SJSA1 (cell line): ENCODE results near the gene OSBPL10. TPM values are rescaled to one million over a fixed set of nuclear protein-coding genes. Genes with fewer than 3 reads are reported as not detected.

Source experiments
- DNase-seq, 2 experiments: peaks; one replicate each; pipeline ENCODE4 v3.0.0-alpha.2; 2015 to 2020; ENCODE audit warnings: low spot score in 2 of 2, low read depth in 1 of 2
- H3K27ac ChIP-seq: fragments of 250-450 bp; sonication (Bioruptor Pico); 2 replicates; pipeline ENCODE4 v1.5.1; 2020; ENCODE audit warnings: mild to moderate bottlenecking, moderate library complexity
- H3K27me3 ChIP-seq: fragments of 250-450 bp; sonication (Bioruptor Pico); replicated peaks from 2 replicates; pipeline ENCODE4 v1.5.1; 2020; ENCODE audit warnings: mild to moderate bottlenecking, moderate library complexity
- H3K36me3 ChIP-seq: fragments of 250-450 bp; sonication (Bioruptor Pico); 2 replicates; pipeline ENCODE4 v1.5.1; 2020; ENCODE audit warnings: mild to moderate bottlenecking
- H3K4me1 ChIP-seq: fragments of 250-450 bp; sonication (Bioruptor Pico); replicated peaks from 2 replicates; pipeline ENCODE4 v1.6.1; 2021; ENCODE audit warnings: mild to moderate bottlenecking
- H3K4me3 ChIP-seq: fragments of 250-450 bp; sonication (Bioruptor Pico); 2 replicates; pipeline ENCODE4 v1.5.1; 2020; ENCODE audit warnings: mild to moderate bottlenecking
- H3K9me3 ChIP-seq: fragments of 250-450 bp; sonication (Bioruptor Pico); replicated peaks from 2 replicates; pipeline ENCODE4 v1.5.1; 2020; ENCODE audit warnings: mild to moderate bottlenecking
- total RNA-seq: library from RNA; depleted of rRNA; stranded (reverse); fragments of >200 nt; shearing (Covaris generic); gene quantifications from 2 replicates; pipeline ENCODE4 v1.2.3, GENCODE V29; 2014

Gene OSBPL10
- total RNA-seq, 1 experiment from 2014 or later: 6.9 TPM

DNA sequence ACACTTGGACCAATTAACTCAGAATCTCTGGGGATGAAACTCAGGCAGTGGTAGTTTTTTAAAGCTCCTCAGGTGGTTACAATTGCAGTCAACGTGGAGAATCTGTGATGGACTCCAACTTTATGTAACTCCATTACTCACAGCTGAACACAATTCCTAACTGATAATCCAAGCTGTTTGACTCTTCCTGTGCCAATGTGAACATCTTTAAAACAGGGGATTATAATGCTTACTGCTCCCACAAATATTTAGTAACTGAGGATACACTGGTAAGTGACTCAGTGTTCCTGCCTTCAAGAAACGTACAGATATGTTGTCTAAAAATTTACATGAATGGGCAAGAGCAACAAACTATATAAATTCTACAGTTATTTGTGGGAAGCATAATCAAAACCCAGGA is 85.6 kb downstream of the OSBPL10 start:
- no peak for DNase-seq

DNA sequence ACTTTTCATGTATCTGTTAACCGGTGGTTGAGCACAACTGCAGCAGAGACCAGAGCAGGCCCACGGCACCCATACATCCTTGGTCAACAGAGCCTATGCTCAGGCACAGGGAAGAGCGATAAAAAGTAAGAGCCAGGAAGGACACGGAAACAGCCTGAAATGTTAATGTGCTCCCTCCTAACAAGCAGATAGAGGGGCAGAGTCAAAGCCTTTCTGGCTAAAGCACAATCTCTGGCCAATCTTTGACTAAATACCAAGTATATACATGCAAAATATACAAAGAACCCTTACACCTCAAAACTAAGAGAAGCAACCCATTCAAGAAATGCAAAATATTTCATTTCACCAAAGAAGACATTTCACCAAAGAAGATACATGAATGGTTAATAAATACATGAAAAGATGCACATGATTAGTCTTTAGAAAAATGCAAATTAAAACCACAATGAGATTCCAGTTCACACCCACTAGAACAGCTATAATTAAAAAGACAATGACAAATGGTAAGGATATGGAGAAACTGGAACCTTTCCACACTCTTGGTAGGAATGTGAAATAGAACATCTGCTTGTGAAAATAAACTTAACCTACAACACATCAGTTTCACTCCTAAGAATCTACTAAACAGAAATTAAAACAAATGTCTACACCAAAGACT is 88.0 kb downstream of the OSBPL10 start:
- Histone ChIP-seq H3K4me3 (no peak overlapping the region), H3K27ac (no peak overlapping the region), H3K9me3 (0 out of 2 replicates have a peak, but pooled peaks cover 2% of the 10 kb centered on the region), H3K27me3 (no peaks in the 10 kb centered on the region), H3K4me1 (peaks cover 5% of the 10 kb centered on the region; the same call in 1 of the 2 replicates), H3K36me3 (no peaks in the 10 kb centered on the region)
- no peak for DNase-seq

More for the DNA sequence above, 85.6 kb downstream of the OSBPL10 start:
- Histone ChIP-seq H3K9me3 (no peaks in the 10 kb centered on the region), H3K27ac (no peak overlapping the region), H3K4me1 (no peaks in the 10 kb centered on the region; the same call in 1 of the 2 replicates), H3K4me3 (no peak overlapping the region), H3K36me3 (no peaks in the 10 kb centered on the region), H3K27me3 (no peaks in the 10 kb centered on the region)

- Histone ChIP-seq H3K27ac (no peak overlapping the region), H3K4me3 (no peak overlapping the region), H3K9me3 (0 out of 2 replicates have a peak, but pooled peaks cover 2% of the 10 kb centered on the region), H3K36me3 (no peaks in the 10 kb centered on the region), H3K4me1 (peaks cover 5% of the 10 kb centered on the region; the same call in 1 of the 2 replicates), H3K27me3 (no peaks in the 10 kb centered on the region)
- no peak for DNase-seq
These were observed 88.6 kb downstream of the OSBPL10 start for GRCh38 chr3:31892500-31892899.

GRCh38 chr3:31891876-31892455 is 89.1 kb downstream of the OSBPL10 start:
- DNase-seq: no peak

DNA sequence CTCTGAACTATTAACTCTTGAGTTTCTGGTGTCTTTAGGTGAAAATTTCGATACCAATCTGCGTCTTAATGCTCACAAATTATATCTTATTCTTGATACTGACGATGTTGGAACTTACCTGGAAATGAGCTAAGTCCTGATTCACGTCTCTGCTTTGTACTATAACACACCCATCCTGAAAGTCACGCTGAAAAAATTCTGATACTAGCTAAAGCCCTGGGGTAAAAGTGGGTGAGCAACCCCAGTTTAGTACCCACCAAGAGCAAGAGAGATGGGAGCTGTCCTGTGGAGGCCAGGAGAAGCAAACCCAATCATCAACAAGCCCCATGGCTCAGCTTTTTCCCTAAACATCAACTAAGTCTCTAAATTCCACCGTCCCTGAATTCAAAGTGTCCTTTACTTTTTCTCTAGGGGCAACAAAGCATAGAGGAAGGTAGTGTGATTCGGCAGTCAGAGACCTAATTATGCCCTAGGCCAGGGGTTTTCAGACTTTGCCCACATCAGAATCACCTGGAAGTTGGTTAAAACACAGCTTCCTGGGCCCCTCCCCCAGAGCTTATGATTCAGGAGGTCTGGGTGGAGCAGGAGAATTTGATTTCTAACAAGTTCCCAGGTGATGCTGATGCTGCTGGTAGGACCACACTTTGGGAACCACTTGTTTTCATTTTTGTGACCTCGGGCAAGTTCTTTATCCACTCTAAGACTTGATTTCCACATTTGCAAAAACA is 90.2 kb downstream of the OSBPL10 start:
- H3K36me3 ChIP-seq: no peaks in the 10 kb centered on the region
- no peak overlapping the region for H3K4me3 ChIP-seq
- H3K4me1 ChIP-seq: peaks cover 5% of the 10 kb centered on the region; the same call in 1 of the 2 replicates
- no peak overlapping the region for H3K27ac ChIP-seq
- H3K27me3 ChIP-seq: no peaks in the 10 kb centered on the region
- H3K9me3 ChIP-seq: 0 out of 2 replicates have a peak, but pooled peaks cover 2% of the 10 kb centered on the region
- DNase-seq: no peak

More at GRCh38 chr3:31891876-31892455, 89.1 kb downstream of the OSBPL10 start:
- Histone ChIP-seq H3K4me3 (no peak overlapping the region), H3K9me3 (0 out of 2 replicates have a peak, but pooled peaks cover 2% of the 10 kb centered on the region), H3K27me3 (no peaks in the 10 kb centered on the region), H3K4me1 (peaks cover 5% of the 10 kb centered on the region; the same call in 1 of the 2 replicates), H3K27ac (no peak overlapping the region), H3K36me3 (no peaks in the 10 kb centered on the region)

GRCh38 chr3:31890007-31890406 is 91.1 kb downstream of the OSBPL10 start:
- H3K36me3 ChIP-seq: no peaks in the 10 kb centered on the region
- H3K9me3 ChIP-seq: 0 out of 2 replicates have a peak, but pooled peaks cover 2% of the 10 kb centered on the region
- H3K4me3 ChIP-seq: no peak overlapping the region
- DNase-seq: no peak
- no peaks in the 10 kb centered on the region for H3K27me3 ChIP-seq
- H3K4me1 ChIP-seq: peaks cover 5% of the 10 kb centered on the region; the same call in 1 of the 2 replicates
- H3K27ac ChIP-seq: no peak overlapping the region

- no peaks in the 10 kb centered on the region for H3K36me3 ChIP-seq
- no peaks in the 10 kb centered on the region for H3K27me3 ChIP-seq
- 0 out of 2 replicates have a peak, but pooled peaks cover 2% of the 10 kb centered on the region for H3K9me3 ChIP-seq
- H3K27ac ChIP-seq: no peak overlapping the region
- no peak for DNase-seq
- peaks cover 5% of the 10 kb centered on the region; the same call in 1 of the 2 replicates for H3K4me1 ChIP-seq
- H3K4me3 ChIP-seq: no peak overlapping the region
These were observed 95.8 kb downstream of the OSBPL10 start for GRCh38 chr3:31885235-31885634.

DNA sequence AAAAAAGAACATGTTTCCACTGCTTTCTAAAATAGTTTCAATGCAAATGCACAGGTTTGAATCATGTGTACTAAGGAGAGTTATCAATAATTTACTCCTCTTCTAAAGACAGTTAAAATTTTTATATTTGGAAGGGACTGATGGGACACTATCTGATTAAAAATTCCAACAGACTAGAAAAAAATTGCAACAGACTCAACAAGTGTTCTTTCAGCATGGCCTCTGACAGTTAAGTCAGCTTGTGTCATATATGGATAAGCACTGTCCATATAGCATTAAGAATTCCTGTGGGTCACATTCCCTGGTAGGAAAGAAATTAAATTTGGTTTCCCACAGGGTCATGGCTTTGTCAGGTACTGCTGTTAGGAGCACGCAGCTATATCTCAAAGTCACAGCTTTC is 96.8 kb downstream of the OSBPL10 start:
- no peak for DNase-seq
- Histone ChIP-seq H3K9me3 (0 out of 2 replicates have a peak, but pooled peaks cover 2% of the 10 kb centered on the region), H3K27ac (no peak overlapping the region), H3K4me1 (peaks cover 5% of the 10 kb centered on the region; the same call in 1 of the 2 replicates), H3K36me3 (no peaks in the 10 kb centered on the region), H3K4me3 (no peak overlapping the region), H3K27me3 (no peaks in the 10 kb centered on the region)

DNA sequence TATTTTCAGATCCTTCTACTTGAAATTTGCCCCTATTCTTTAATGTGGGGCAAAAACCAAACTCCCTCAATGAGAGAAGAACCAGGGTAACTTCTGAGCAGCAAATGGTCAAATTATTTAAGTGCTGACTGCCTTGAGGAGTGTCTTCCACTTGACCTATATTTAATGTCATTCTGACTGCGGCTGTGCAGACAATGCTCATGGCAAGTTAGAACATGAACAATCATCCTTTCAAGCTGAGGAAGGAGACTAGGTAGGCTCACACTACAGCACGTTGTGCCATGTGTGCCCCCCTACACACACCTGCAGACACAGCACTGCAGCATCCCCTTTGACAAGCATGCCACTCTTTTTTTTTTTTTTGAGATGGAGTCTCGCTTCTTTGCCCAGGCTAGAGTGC is 98.2 kb downstream of the OSBPL10 start:
- H3K27ac ChIP-seq: no peak overlapping the region
- no peaks in the 10 kb centered on the region for H3K4me1 ChIP-seq
- H3K4me3 ChIP-seq: no peak overlapping the region
- no peaks in the 10 kb centered on the region for H3K9me3 ChIP-seq
- no peaks in the 10 kb centered on the region for H3K36me3 ChIP-seq
- H3K27me3 ChIP-seq: no peaks in the 10 kb centered on the region
- no peak for DNase-seq

GRCh38 chr3:31882431-31882830 is 98.6 kb downstream of the OSBPL10 start:
- no peaks in the 10 kb centered on the region for H3K27me3 ChIP-seq
- no peaks in the 10 kb centered on the region for H3K36me3 ChIP-seq
- no peak overlapping the region for H3K27ac ChIP-seq
- no peaks in the 10 kb centered on the region for H3K4me1 ChIP-seq
- no peak overlapping the region for H3K4me3 ChIP-seq
- no peaks in the 10 kb centered on the region for H3K9me3 ChIP-seq
- DNase-seq: no peak

DNA sequence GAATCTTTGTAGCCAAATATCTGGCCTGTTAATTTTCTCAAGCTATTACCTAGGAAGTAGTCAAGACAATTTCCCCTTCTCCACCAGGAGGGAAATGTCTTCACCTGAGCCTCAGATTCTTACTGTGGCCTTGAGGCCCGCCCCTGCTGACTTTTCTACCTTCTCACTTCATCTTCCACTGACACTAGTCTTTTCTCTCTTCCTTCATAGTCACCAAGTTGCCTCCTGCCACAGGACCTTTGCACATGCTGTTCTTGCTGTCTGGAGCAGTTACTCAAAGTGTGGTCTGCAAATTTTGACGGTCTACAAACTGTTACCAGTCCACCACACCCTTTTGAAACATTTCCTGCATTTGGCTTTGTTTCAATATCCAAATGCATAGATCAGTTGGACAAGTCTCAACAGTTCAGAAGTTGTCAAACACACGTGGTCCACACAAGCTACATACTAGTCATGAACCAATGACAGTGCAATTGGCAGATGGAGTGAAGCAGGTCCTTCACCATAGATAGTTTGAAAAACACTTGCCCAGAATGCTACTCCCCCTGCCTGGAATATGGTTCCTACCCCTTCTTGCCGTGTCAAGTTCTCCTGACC is 100.5 kb downstream of the OSBPL10 start:
- 0 out of 2 replicates have a peak, but pooled peaks cover 6% of the 10 kb centered on the region for H3K4me1 ChIP-seq
- no peak overlapping the region for H3K4me3 ChIP-seq

GRCh38 chr3:31880020-31880419 is 101.0 kb downstream of the OSBPL10 start:
- Histone ChIP-seq H3K4me3 (no peak overlapping the region), H3K9me3 (no peaks in the 10 kb centered on the region), H3K27ac (no peak overlapping the region), H3K4me1 (0 out of 2 replicates have a peak, but pooled peaks cover 6% of the 10 kb centered on the region), H3K36me3 (no peaks in the 10 kb centered on the region), H3K27me3 (no peaks in the 10 kb centered on the region)
- no peak for DNase-seq

More for the DNA sequence above, 100.5 kb downstream of the OSBPL10 start:
- Histone ChIP-seq H3K36me3 (no peaks in the 10 kb centered on the region), H3K9me3 (no peaks in the 10 kb centered on the region), H3K27me3 (no peaks in the 10 kb centered on the region), H3K27ac (no peak overlapping the region)
- no peak for DNase-seq

GRCh38 chr3:31879365-31879764 is 101.7 kb downstream of the OSBPL10 start:
- no peaks in the 10 kb centered on the region for H3K9me3 ChIP-seq
- DNase-seq: no peak
- H3K36me3 ChIP-seq: no peaks in the 10 kb centered on the region
- 0 out of 2 replicates have a peak, but pooled peaks cover 6% of the 10 kb centered on the region for H3K4me1 ChIP-seq
- no peak overlapping the region for H3K27ac ChIP-seq
- H3K4me3 ChIP-seq: no peak overlapping the region
- H3K27me3 ChIP-seq: no peaks in the 10 kb centered on the region
